Activated CD4-positive, alpha-beta T cell treated with anti-CD3 and anti-CD28 coated beads for 1 hour (primary cell): ENCODE data around the gene SPATA31C1.
"Not testable (repeated sequence)": the region's sequence is repeated elsewhere in the genome, so short reads cannot be mapped to it uniquely, and the experiment has no call there.

Experiments
- DNase-seq: peaks from one replicate; pipeline ENCODE4 v3.0.0-alpha.2; 2020

SPATA31C1 gene

GRCh38 chr9:87887661-87888480 lies 29.9 kb upstream of the SPATA31C1 start:
- DNase-seq, result no peak

- DNase-seq, result no peak
Measured at GRCh38 chr9:87888501-87888900, 29.3 kb upstream of the SPATA31C1 start.

GRCh38 chr9:87889065-87889881 lies 28.5 kb upstream of the SPATA31C1 start:
- DNase-seq, result no peak

DNA sequence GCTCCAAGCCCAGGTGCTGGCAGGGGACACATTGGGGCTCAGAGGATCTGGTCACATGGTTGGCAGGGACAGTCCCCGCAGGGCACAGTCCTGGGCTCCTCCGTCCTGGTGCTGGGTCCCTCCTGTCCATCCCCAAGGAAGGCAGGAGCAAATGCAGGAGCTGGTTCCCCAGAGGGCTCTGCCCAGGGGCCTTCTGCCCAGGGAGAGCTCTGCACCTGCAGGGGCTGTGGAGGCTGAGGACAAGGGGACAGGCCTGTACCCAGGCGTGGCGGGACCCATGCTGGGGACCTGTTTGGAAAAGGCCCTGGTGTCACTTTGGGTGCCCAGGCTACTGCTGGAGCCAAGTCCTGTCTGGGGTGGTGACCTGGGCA lies 27.9 kb upstream of the SPATA31C1 start:
- DNase-seq, result no peak

GRCh38 chr9:87890837-87891236 lies 26.9 kb upstream of the SPATA31C1 start:
- DNase-seq, result no peak

DNA sequence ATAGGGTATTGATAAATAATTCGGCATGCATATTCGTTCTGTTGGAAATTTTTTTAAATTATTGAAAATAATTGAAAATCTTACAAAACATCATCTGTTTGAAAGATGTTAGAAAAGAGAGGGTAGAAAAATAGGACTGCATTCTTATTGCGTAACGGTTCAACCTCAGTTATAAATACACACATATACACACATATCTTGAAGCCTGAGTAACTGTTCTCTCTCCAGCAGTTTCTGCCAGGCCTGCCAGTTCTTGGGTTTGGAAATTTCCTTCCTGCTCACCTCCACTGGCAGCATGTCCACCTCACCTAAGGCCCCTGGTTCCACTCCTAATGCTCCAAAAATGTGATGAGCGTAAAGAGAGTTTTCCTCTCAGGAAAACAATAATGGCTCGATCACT lies 26.0 kb upstream of the SPATA31C1 start:
- no peak for DNase-seq

- DNase-seq, result no peak
Measured at GRCh38 chr9:87892956-87893355, 24.8 kb upstream of the SPATA31C1 start.

GRCh38 chr9:87894998-87895625 lies 22.6 kb upstream of the SPATA31C1 start:
- no peak for DNase-seq

GRCh38 chr9:87896891-87897290 lies 20.9 kb upstream of the SPATA31C1 start:
- no peak for DNase-seq

DNA sequence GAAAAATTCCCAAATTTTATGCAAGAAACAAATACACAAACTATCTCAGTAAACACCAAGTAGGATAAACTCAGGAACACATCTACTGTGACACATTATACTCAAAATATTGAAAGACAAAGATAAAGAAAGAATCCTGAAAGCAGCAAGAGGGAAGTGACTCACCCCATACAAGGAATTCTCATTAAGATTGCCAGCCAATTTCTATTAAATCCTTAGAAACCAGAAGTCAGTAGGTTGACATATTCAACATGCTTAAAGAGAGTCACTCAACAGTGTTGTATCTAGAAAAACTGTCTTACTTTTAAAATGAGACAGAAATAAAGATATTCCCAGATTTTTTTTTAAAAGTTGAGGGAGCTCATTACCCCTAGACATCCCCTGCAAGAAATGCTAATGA lies 19.6 kb upstream of the SPATA31C1 start:
- DNase-seq, result no peak

GRCh38 chr9:87902371-87902770 lies 15.4 kb upstream of the SPATA31C1 start:
- DNase-seq, result not testable (repeated sequence)

- no peak for DNase-seq
Measured at GRCh38 chr9:87909310-87910041, 8.3 kb upstream of the SPATA31C1 start.

GRCh38 chr9:87910821-87911220 lies 6.9 kb upstream of the SPATA31C1 start:
- no peak for DNase-seq

DNA sequence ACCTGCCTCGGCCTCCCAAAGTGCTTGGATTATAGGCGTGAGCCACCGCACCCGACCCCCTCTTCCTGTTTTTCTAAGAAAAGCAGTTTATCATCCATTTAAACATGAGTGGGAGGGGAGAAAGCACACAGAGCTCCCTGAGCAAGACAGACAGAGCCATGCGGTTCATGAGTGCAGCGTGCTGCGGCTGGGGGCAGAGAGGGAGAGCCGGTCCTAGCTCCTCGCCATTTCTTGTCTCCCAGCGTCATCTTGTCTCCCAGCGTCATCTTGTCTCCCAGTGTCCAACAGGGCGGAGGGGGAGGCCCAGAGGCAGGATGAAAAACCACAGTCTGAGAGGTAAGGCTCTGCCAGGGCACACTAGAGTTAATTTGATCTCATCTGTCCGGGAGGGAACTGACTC lies 1.3 kb downstream of the SPATA31C1 start:
- not testable (repeated sequence) for DNase-seq

- not testable (repeated sequence) for DNase-seq
Measured at GRCh38 chr9:87921561-87921960, 3.8 kb downstream of the SPATA31C1 start.

DNA sequence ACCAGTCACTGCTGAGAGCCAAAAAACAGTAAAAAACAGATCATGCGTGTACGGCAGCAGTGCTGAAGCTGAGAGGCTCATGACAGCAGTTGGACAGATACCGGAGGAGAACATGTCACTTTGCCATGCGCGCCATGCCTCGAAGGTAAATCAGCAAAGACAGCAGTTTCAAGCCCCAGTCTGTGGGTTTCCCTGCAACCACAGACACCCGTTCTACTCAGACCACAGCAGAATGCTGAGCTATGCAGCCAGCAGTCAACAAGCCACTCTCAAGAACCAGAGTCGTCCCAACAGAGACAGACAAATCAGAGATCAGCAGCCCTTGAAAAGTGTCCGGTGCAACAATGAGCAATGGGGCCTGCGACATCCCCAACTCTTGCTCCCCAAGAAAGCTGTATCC lies 5.2 kb downstream of the SPATA31C1 start:
- DNase-seq, result not testable (repeated sequence)

DNA sequence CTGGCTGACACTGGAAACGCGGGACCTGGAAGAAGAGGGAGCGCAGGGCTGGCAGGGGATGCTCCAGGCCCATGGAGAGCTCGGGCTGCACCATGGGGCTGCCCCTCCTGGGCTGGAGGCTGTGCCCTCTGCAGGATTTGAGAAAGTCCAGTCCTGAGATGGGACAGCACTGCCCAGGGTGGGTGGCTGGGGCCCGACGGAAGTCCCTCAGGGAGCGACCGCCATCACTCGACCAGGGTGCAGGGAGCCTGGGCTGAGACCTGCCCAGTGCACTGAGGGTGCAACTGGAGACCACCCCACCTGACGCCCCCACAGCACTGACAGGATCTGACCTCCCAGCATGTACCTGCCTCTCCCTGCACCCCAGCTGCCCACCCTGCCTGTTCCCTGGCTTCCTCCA lies 7.1 kb downstream of the SPATA31C1 start:
- not testable (repeated sequence) for DNase-seq

- not testable (repeated sequence) for DNase-seq
Measured at GRCh38 chr9:87929152-87929551, 11.4 kb downstream of the SPATA31C1 start.

DNA sequence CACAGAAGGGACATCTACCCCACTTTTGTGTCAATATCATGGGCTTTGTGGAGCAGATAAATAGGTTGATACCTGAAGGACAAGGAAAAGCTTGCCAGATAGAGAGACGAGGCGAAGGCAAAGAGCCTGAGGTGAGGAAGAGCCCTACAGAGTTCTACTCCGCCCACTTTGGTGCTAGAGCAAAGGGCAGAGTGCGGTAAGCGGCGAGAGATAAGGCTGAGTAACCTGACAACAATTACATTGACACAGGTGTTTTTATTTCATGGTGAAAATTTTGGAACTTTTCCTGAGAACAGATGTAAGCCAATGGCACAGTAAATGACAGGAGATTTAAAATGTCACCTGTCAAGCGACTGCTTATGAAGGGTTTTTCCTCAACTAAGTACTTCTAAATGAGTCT lies 16.7 kb downstream of the SPATA31C1 start:
- DNase-seq, result not testable (repeated sequence)

- DNase-seq, result not testable (repeated sequence)
Measured at GRCh38 chr9:87937352-87937751, 19.6 kb downstream of the SPATA31C1 start.

GRCh38 chr9:87937918-87938317 lies 20.2 kb downstream of the SPATA31C1 start:
- DNase-seq, result not testable (repeated sequence)

GRCh38 chr9:87938336-87938735 lies 20.6 kb downstream of the SPATA31C1 start:
- not testable (repeated sequence) for DNase-seq

GRCh38 chr9:87939096-87939495 lies 21.3 kb downstream of the SPATA31C1 start:
- not testable (repeated sequence) for DNase-seq
